NCI-H526 (cell line): ENCODE data around the gene P4HB.

Source experiments
- DNase-seq, 2 experiments: peaks; one replicate each; lab custom pipeline; 2025; lab: John Stamatoyannopoulos, UW

Gene P4HB

GRCh38 chr17:81811705-81812570 lies 48.4 kb downstream of the P4HB start:
- DNase-seq: no peak

DNA sequence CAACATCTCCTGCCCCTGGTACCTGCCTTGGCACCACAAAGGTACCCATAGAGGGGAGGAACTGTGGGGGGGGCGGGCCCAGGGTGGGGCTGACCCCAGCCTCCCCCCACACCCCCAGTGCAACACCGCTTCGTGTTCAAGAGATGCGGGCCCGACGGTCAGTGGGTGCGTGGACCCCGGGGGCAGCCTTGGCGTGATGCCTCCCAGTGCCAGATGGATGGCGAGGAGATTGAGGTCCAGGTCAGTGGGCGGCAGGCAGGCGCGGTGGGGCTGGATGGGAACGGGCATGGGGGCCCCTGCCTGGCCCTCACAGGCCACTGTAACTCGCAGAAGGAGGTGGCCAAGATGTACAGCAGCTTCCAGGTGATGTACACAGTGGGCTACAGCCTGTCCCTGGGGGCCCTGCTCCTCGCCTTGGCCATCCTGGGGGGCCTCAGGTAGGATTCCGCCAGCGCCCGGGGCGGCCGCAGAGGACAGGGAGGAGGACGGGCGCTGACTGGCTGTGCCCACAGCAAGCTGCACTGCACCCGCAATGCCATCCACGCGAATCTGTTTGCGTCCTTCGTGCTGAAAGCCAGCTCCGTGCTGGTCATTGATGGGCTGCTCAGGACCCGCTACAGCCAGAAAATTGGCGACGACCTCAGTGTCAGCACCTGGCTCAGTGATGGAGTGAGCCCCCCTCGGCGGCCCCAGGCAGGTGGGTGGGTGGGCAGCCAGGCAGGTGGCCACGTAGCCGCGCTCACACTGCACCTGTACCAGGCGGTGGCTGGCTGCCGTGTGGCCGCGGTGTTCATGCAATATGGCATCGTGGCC lies 49.2 kb downstream of the P4HB start:
- no peak for DNase-seq

GRCh38 chr17:81810476-81810875 lies 49.9 kb downstream of the P4HB start:
- no peak for DNase-seq

- DNase-seq: no peak
Observed at GRCh38 chr17:81809556-81809998, 50.8 kb downstream of the P4HB start.

DNA sequence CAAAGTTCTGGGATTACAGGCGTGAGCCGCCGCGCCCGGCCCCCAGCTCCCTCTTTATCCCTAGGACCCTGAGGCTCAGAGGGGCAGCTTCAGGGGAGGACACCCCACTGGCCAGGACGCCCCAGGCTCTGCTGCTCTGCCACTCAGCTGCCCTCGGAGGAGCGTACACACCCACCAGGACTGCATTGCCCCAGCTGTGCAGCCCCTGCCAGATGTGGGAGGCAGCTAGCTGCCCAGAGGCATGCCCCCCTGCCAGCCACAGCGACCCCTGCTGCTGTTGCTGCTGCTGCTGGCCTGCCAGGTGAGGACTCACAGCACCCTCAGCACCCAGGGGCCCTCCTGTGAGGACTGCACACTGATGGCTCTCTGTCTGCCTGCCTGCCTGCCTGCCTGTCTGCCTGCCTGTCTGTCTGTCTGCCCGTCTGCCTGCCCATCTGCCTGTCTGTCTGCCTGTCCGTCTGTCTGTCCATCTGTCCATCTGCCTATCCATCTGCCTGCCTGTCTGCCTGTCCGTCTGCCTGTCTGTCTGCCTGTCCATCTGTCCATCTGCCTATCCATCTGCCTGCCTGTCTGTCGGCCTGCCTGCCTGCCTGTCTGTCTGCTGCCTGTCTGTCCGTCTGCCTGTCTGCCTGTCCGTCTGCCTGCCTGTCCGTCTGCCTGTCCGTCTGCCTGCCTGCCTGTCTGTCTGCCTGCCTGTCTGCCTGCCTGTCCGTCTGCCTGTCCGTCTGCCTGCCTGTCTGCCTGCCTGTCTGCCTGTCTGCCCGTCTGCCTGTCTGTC lies 51.4 kb downstream of the P4HB start:
- peak in 1 of 2 experiments; percentile 55 for DNase-seq

GRCh38 chr17:81807839-81808238 lies 52.5 kb downstream of the P4HB start:
- peak in 1 of 2 experiments; percentile 34 for DNase-seq

DNA sequence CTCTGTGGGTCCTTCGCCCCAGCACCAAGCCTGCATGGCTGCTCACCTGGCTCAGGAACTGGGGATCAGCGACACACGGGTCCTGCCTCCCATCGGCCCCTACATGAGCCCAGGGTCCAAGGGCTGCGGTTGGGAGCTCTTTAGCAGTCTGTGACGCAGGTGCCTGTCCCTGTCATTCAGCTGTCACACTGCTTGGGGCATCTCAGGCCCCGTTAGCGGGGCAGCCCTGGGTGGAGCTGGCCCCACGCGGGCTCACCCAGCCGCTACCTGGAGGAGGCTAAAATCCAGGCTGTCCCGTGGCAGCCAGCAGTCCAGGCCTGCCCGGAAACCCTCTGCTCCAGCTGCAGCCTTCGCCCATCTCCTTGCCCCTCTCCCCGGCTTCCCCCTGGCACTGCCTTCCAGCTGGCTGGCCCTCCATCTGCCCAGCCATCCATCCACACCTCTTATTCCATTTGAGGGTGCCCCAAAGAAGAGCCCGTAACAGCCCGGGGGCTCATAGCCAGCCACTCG lies 53.1 kb downstream of the P4HB start:
- DNase-seq: peak in 1 of 2 experiments; percentile 43

DNA sequence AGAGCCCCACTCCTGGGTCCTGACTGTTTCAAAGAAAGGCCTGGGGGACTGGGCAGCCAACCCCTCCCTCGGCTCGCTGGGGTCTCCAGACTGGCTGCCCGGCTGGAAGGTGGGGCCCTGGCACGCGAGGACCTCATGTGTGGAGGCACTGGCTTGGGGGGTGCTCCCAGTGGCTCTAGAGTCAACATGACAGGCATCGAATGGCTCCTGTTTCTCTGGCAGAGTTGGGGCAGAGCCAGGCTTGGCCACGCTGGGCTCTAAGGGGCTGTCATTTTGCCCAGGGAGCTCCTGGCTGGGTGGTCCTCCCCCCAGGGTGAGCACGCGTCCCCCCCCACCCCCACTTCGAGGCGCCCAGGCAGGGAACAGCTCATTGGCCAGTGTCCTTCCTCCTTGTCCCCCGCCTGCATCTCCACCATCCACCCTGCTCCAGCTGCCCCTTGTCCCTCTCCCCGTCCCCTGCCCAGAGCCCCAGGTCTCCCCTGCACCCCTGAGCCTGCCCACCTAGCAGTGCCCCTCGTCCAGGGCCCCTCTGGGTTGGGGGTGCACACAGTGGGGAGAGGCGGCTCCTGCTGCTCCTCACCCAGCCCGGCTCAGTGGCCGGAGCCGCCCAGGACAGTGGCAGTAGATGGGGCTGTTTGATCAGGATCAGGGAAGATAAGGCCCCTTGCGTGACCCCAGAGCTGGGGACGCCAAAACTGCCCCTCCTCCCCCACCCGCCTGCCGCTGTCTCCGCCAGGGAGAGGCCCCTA lies 53.7 kb downstream of the P4HB start:
- DNase-seq: no peak

DNA sequence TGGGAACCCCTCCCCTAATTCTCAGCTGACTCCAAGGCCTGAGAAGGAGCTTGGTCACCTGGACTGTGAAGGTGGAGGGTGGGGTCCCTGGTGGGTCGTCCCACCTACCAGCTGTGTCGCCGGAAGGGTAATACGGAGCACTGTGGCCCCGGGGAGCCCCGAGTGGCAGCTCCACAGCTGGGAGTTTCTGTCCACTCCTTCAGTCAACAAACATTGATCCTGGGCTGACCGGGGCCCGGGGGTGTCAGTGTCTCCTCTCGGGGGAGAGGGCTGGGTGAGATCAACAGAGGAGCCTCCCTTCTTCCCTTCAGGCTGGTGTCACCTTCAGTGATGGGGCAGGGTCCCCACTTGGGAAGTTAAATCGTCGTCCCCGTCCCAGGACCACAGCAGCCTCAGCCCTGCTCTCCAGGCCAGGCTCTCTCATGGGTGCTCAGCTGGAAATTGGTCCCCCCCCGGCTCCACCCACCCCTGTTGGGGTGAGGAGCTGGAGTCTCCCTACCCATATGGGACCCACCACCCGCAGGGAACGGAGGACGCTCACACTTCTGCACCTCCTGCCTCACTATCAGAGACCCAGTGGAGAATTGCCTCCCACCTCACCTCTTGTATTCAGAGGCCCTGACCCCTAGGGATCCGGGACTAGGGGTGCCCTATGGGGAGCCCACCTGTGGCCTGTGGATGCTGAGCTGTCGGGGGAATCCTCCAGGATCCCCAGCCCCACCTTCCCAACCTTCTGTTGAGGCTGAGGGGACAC lies 54.5 kb downstream of the P4HB start:
- DNase-seq: no peak

DNA sequence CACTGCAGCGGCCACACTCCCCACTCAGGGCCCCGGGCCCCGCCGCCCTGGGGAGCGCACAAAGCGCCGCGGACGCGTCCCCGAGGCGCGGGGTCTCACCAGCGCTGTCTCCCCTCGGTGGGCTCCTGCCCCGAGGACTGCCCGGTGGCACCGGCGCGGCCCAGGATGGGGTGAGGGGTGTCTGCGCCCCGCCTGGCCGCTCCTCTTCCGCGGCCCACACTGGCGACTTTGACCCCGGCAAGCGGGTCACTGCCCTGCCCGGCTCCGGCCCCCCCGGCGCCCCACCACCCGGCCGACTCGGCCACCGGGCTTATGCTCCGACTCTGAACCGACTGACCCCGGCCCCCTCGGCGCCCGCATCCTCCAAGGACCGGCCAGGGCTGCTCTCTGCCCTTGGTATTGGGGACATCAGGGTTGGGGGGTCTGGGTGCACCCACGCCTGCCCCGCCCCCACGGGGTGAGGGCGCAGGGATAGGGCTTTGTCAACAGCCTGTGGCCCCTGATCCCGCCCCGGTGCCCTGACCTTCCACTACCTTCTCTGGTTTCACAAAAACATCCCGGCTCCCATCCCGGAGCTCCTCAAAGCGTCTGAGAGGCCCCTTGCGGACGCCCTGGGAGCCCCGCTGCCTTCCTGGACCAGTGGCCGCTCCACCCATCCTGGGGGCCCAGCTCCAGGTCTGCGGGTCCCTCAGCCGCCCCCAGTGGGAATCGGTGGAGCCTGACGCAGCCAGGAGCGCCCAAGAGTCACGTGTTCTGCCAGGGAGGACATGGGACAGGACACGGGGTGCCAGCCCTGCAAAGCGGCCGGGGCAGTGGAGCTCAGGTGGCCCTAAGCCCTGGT lies 55.6 kb downstream of the P4HB start:
- DNase-seq: no peak

DNA sequence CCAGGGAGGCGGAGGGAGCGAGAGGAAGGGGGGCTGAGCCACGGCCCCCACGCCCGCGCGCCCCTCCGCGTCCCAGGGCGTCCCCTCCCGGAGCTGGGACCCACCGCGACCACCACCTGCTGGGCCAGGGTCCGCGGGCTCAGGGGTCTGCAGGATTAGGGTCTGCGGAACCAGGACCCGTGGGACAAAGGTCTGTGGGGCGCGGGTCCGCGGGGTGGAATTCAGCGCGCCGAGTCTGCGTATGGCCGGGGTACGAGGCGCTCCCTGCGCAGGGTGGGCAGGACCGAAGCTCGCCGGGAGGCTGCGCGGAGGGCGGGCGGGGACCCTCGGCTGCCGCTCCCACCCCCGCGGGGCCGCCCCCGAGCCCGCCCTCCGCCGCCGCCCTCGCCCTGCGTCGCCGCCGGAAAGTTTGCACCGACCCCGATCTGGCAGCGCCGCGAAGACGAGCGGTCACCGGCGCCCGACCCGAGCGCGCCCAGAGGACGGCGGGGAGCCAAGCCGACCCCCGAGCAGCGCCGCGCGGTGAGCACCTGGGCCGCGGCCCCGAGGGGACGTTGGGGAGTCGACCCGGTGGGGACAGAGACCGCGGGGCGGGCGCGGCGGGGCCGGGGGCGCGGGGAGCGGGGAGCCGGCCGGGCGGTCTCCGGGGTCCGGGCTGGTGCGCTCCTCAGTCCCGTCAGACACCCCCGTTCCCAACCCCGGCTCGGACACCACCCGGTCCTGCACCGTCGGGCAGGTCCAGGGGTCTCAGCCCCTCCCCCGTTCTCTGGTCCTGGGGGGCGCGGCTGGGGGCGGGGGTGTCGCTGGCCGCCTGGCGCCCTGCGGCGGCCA lies 56.4 kb downstream of the P4HB start, which contains the start of gene GCGR:
Gene GCGR (plus strand): TSS at position 423 of the 831 bp plus-strand sequence. CDS start 4,869 bp downstream, outside the sequence.
- no peak for DNase-seq

DNA sequence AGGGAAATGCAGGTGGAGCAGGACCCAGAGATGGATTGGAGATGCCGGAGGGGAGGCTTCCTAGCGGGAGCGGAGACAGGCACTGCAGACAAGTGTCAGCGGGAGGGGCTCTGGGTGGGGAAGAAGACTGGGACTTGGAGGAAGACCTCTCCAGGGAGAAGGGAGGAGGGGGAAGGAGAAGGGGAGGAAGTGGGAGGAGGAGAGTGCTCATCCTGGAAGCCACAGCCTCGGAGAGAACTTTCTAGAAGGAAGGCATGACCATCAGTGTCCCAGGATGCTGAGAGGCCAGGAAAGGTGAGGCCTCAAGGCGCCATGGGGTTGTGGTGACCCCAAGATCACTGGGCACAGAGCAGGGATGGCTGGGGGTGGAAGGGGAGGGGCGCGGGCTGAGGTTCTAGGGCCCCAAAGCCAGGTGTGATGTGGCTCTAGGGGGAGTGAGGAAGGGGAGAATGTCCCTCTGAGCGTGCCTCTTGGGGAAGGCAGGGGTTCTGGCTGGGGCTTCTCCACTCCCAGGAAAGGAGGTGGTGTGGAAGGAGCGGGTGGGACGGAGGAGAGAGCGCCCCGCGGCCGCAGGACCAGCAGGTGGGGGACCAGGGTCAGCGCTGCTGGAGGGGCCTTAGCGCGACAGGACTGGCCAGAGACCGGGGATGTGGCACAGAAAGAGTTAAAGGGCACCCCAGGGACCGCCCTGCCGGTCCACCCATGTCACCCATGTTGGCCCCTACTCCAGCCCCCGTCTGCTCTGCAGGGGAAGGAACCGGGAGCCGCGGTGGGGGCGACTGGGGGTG lies 57.3 kb downstream of the P4HB start:
- no peak for DNase-seq

- DNase-seq: no peak
Observed at GRCh38 chr17:81802048-81802758, 58.1 kb downstream of the P4HB start.

DNA sequence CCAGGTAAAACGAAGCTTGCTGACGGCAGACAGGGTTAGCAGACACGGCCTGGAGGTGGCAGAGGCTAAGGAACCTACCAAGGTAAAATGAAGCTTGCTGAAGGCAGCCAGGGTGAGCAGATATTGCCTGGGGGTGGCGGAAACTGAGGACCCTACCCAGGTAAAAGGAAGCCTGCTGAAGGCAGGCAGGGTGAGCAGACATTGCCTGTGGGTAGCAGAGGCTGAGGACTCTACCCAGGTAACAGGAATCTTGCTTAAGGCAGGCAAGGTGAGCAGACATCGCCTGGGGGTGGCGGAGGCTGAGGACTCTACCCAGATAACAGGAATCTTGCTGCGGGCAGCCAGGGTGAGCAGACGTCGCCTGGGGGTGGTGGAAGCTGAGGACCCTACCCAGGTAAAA lies 59.0 kb downstream of the P4HB start:
- no peak for DNase-seq

DNA sequence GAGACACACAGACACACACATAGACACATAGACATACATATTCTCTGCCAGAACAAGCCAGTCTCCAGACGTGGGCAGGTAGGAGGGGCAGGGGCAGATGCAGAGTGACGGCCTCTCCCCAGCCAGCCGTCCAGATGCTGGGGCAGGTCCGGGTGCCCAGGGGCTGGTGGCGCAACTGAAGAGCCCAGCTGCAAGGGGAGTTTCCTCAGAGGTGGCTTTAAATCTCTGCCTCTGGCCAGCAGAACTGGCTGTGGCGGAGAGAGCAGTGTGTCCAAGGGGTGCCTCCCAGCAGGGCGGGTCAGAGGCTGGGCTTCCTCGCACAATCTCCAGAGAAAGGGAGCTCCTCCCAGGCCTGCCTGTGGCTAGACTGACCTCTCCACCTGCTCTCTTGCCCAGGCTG lies 65.8 kb downstream of the P4HB start:
- DNase-seq: no peak

- no peak for DNase-seq
Observed at GRCh38 chr17:81794074-81794476, 66.3 kb downstream of the P4HB start.
